Gastrocnemius medialis (tissue), 4 donors: ENCODE measurements around the gene GUCY2C. TPM values are rescaled to one million over a fixed set of nuclear protein-coding genes. Genes with fewer than 3 reads are reported as not detected.

Experiments
- ATAC-seq, 2 donors: fragments of 150-250 bp; one replicate each; pipeline ENCODE4 v1.9.1; 2016
- DNase-seq, 2 donors: peaks; one replicate each; pipeline ENCODE4 v3.0.0-alpha.2; 2019
- H3K27ac ChIP-seq, 4 donors: fragments of 200-600 bp; sonication (generic); 1 replicate in 1 of 4; 2 replicates in 3 of 4; pipeline ENCODE4 v1.5.1; 2016 to 2018; ENCODE audit warnings: mild to moderate bottlenecking in 2 of 4, moderate library complexity in 1 of 4
- H3K27me3 ChIP-seq, 3 donors: fragments of 200-600 bp; sonication (generic) in 2 of 3; 1 replicate in 1 of 3; 2 replicates in 2 of 3; pipeline versions ENCODE4 v1.5.1 to v1.6.0; 2016 to 2019; ENCODE audit warnings: mild to moderate bottlenecking in 1 of 3, moderate library complexity in 1 of 3
- H3K36me3 ChIP-seq, 2 donors: fragments of 200-600 bp; sonication (generic) in 1 of 2; one replicate each; pipeline ENCODE4 v1.5.1; 2017 to 2018
- H3K4me1 ChIP-seq, 2 donors: fragments of 200-600 bp; sonication (generic) in 1 of 2; one replicate each; pipeline ENCODE4 v1.5.1; 2016 to 2017; ENCODE audit warnings: mild to moderate bottlenecking in 2 of 2
- H3K4me3 ChIP-seq, 4 donors: fragments of 200-600 bp; sonication (generic) in 3 of 4; 1 replicate in 1 of 4; 2 replicates in 3 of 4; pipeline ENCODE4 v1.5.1; 2016 to 2019; ENCODE audit warnings: mild to moderate bottlenecking in 2 of 4
- H3K9me3 ChIP-seq, 3 donors: fragments of 200-600 bp; sonication (generic) in 2 of 3; 1 replicate in 1 of 3; 2 replicates in 2 of 3; pipeline ENCODE4 v1.5.1; 2016 to 2019
- CTCF ChIP-seq, 5 experiments: fragments of 450-650 bp in 3 of 5; fragments of 200-600 bp in 2 of 5; sonication (generic) in 2 of 5; IDR thresholded peaks in 4 of 5; conservative IDR thresholded peaks in 1 of 5; 1 replicate in 4 of 5; 2 replicates in 1 of 5; pipeline ENCODE4 v1.5.1; 2016 to 2019; ENCODE audit warnings: antibody characterized with exemption in 5 of 5, mild to moderate bottlenecking in 3 of 5, moderate library complexity in 3 of 5
- POLR2A ChIP-seq, 2 donors: fragments of 450-650 bp; IDR thresholded peaks; one replicate each; pipeline ENCODE4 v1.6.1; 2017; ENCODE audit warnings: antibody characterized with exemption in 2 of 2, mild to moderate bottlenecking in 2 of 2, moderate library complexity in 2 of 2
- in situ Hi-C, 4 donors: fragments of 200-750 bp; cut with MboI; loops; one replicate each; pipeline versions ENCODE4 v1.15.0 to v1.8.0; 2017; ENCODE audit warnings: low sequenced_read_pairs in 4 of 4
- intact Hi-C: fragments of 100-400 bp; cut with DNase I; formaldehyde crosslinking; loops from one replicate; pipeline ENCODE4 v1.15.1; 2023; ENCODE audit warnings: low total_unique reads
- total RNA-seq, 4 donors: library from RNA; depleted of rRNA; stranded (reverse); fragments of >200 nt; gene quantifications; one replicate each; pipeline versions ENCODE4 v1.1.0 to v1.2.3, GENCODE V29; 2016

The GUCY2C gene
- total RNA-seq, 4 donors from 2014 or later, result 0.09 to 0.17 TPM; not detected in 2

DNA sequence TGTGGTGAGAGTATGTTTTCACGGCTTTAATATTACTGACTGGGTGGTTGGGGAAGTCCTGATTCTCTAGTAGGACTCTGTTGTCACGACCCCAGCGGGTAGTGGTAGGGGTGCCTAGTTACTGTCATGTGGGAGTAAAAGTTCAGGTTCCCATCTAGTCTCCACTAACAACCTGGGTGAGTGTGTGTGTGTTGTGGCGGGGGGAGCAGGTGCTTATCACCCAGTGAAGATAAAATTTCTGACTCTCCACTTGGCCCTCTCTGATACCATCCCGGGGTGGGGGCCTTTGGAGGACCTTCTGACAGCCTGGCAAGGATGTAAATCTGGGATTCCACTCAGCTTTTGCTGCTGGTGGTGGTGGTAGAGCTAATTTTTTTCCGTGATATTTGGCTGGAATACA, 35.4 kb upstream of the GUCY2C start:
- Histone ChIP-seq H3K9me3 (peaks cover 0 to 5% (median 0%) of the 10 kb centered on the region in 3 donors), H3K27me3 (peaks cover 0 to 4% (median 0%) of the 10 kb centered on the region in 3 donors), H3K36me3 (no peaks in the 10 kb centered on the region), H3K4me1 (no peaks in the 10 kb centered on the region), H3K27ac (no peak overlapping the region), H3K4me3 (no peak overlapping the region)
- ATAC-seq (no peak), DNase-seq (no peak)
- in situ Hi-C loops (no loop called here), intact Hi-C loops (no loop called here)
- no peak for TF ChIP-seq CTCF (IDR thresholded peaks at IDR 0.05 in 4 of 5, conservative IDR thresholded peaks at IDR 0.05 in 1 of 5)
- TF ChIP-seq POLR2A (IDR thresholded peaks at IDR 0.05), result no peak

DNA sequence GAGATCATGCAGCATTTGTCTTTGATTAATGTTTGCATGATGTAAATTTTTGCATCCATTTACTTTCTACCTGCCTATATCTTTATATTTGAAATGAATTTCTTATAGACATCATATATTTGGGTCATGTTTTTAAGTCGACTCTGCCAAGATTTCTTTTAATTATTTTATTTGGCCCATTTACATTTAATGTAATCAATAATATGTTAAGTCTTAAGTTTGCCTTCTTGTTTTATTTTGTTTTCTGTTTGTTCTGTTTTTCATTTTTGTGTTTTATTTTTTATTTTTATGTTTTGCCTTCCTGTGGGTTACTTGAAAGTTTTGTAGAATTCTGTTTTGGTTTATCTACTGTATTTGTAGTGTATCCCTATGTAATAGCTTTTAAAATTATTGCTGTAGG, 33.2 kb upstream of the GUCY2C start:
- peaks cover 0 to 4% (median 0%) of the 10 kb centered on the region in 3 donors for H3K27me3 ChIP-seq
- in situ Hi-C loops, result no loop called here
- H3K4me1 ChIP-seq, result no peaks in the 10 kb centered on the region
- no peaks in the 10 kb centered on the region for H3K36me3 ChIP-seq
- H3K4me3 ChIP-seq, result no peak overlapping the region
- no peak overlapping the region for H3K27ac ChIP-seq
- DNase-seq (no peak), ATAC-seq (no peak)
- intact Hi-C loops, result loop anchor here (5.0 kb wide), 1 partner anchor 268 kb away; no protein-coding TSS in a partner anchor
- H3K9me3 ChIP-seq, result peaks cover 0 to 5% (median 0%) of the 10 kb centered on the region in 3 donors
- TF ChIP-seq POLR2A (IDR thresholded peaks at IDR 0.05) (no peak), CTCF (IDR thresholded peaks at IDR 0.05 in 4 of 5, conservative IDR thresholded peaks at IDR 0.05 in 1 of 5) (no peak)

DNA sequence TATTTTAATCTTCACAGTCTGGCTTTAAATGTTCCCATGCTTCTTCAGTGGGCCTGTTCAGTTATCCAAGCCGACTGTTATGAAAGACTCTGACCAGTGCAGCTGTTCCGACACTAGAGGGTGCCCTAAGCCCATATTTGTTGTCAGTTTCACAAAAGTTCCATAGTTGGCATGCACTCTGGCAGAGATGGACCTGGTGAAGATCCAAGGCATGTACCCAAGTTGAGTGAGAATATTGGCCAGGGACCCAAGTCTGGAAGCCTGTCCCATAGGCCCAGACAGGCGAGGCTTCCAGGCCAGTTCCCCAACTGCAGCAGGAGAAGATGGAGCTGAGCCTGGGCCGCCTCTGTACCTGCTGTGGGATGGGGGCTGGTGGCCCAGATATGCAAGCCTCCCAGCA, 27.4 kb upstream of the GUCY2C start:
- in situ Hi-C loops (no loop called here), intact Hi-C loops (no loop called here)
- H3K36me3 ChIP-seq, result no peaks in the 10 kb centered on the region
- no peak overlapping the region for H3K27ac ChIP-seq
- no peaks in the 10 kb centered on the region for H3K9me3 ChIP-seq
- TF ChIP-seq CTCF (IDR thresholded peaks at IDR 0.05 in 4 of 5, conservative IDR thresholded peaks at IDR 0.05 in 1 of 5) (peak in 3 of 5 experiments; percentile 33 to 47 (median 38)), POLR2A (IDR thresholded peaks at IDR 0.05) (no peak)
- ATAC-seq, result no peak
- no peaks in the 10 kb centered on the region for H3K4me1 ChIP-seq
- H3K27me3 ChIP-seq, result no peaks in the 10 kb centered on the region
- no peak overlapping the region for H3K4me3 ChIP-seq
- DNase-seq, result no peak

GRCh38 chr12:14716848-14717444, 20.5 kb upstream of the GUCY2C start:
- no peaks in the 10 kb centered on the region for H3K9me3 ChIP-seq
- H3K27me3 ChIP-seq, result no peaks in the 10 kb centered on the region
- H3K4me3 ChIP-seq, result no peak overlapping the region
- intact Hi-C loops (loop anchor here (5.0 kb wide), 1 partner anchor 85 kb away; no protein-coding TSS in a partner anchor), in situ Hi-C loops (no loop called here)
- H3K4me1 ChIP-seq, result no peaks in the 10 kb centered on the region
- no peak for DNase-seq
- no peak overlapping the region for H3K27ac ChIP-seq
- no peak for TF ChIP-seq POLR2A (IDR thresholded peaks at IDR 0.05)
- TF ChIP-seq CTCF (IDR thresholded peaks at IDR 0.05 in 4 of 5, conservative IDR thresholded peaks at IDR 0.05 in 1 of 5), result peak in 2 of 5 experiments; percentile 24 to 26
- ATAC-seq, result no peak
- no peaks in the 10 kb centered on the region for H3K36me3 ChIP-seq

DNA sequence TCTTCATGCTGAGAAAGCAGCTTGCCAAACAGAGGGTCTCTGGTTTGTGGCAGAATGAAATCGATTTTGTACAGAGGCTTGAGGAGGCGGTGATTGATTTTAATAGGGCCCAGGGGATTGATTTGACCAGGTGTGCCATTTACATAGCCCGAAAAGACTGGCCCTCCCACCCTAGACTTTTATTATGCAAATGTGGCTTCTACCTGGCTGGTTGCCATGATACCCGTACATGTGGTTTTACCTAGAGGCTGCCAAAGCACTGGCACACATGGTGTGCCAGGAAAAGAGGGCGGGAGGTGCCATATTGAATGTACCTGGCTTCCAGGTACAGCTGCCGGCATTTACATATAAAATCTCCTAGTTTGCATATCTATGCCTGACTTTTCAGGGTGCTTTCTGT, 18.0 kb upstream of the GUCY2C start:
- no peaks in the 10 kb centered on the region for H3K9me3 ChIP-seq
- H3K27ac ChIP-seq, result no peak overlapping the region
- in situ Hi-C loops (no loop called here), intact Hi-C loops (no loop called here)
- no peaks in the 10 kb centered on the region for H3K36me3 ChIP-seq
- TF ChIP-seq CTCF (IDR thresholded peaks at IDR 0.05 in 4 of 5, conservative IDR thresholded peaks at IDR 0.05 in 1 of 5), result no peak
- TF ChIP-seq POLR2A (IDR thresholded peaks at IDR 0.05), result no peak
- ATAC-seq (no peak), DNase-seq (no peak)
- no peak overlapping the region for H3K4me3 ChIP-seq
- H3K4me1 ChIP-seq, result no peaks in the 10 kb centered on the region
- no peaks in the 10 kb centered on the region for H3K27me3 ChIP-seq
